ENCODE data around the gene CDH23.
"Not testable (repeated sequence)": the region's sequence is repeated elsewhere in the genome, so short reads cannot be mapped to it uniquely, and the experiment has no call there.

Gene CDH23

DNA sequence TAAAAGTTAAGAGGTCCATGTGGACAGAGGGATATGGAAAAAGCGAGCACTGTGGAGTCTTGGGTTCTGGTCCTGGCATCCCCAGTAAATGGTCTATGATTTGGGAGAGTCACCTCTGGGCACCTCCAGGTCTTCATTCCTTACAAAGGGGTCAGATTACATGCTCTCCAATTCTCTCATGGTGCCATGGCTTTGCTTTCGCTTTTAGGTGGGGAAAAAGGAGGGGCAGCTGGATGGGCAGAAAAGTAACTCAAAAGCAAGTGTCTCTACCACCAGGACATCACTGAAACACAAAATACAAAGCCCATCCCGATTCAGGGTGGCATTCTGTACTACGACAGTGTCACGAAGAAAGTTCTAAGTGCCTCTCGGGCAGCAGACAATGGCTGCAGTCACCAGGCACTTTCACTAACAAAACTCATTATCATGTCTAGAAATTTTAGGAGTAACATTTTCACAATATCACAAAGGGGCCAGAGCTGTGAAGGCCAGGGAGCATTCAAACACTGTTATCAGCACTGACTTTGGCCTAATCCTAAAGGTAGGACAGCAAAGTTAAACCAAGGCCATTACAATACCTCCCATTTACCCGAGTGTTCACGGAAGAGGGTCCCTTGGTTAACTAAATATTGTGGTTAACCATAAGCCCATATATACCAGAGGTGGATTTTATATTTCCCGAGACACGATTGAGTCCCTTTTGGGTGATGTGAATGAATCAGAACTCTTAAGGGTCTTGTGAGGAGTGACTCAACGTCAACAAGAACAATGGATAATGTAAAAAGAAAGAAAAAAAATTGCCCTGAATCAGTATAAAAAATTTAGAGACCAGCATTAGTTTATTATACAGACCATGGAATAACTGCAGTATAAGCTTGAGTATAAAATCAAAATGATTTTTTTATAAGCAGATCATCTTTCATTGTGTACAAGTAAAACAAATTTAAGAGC lies 451.9 kb downstream of the CDH23 start:
- DNase-seq: no peak

DNA sequence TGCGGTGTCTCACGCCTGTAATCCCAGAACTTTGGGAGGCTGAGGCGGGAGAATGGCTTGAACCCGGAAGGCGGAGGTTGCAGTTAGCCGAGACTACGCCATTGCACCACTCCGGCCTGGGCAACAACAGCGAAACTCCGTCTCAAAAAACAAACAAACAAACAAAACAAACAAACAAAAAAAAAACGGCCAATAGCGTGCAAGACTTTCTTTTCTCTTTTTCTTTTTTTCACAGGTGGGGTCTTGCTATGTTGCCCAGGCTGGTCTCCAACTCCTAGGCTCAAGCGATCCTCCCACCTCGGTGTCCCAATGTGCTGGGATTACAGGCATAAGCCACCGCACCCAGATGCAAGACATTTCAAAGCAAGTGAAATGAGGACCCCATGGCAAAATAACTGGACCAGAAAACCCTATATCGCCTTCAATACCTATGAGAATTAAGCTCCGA lies 452.8 kb downstream of the CDH23 start:
- no peak for DNase-seq

DNA sequence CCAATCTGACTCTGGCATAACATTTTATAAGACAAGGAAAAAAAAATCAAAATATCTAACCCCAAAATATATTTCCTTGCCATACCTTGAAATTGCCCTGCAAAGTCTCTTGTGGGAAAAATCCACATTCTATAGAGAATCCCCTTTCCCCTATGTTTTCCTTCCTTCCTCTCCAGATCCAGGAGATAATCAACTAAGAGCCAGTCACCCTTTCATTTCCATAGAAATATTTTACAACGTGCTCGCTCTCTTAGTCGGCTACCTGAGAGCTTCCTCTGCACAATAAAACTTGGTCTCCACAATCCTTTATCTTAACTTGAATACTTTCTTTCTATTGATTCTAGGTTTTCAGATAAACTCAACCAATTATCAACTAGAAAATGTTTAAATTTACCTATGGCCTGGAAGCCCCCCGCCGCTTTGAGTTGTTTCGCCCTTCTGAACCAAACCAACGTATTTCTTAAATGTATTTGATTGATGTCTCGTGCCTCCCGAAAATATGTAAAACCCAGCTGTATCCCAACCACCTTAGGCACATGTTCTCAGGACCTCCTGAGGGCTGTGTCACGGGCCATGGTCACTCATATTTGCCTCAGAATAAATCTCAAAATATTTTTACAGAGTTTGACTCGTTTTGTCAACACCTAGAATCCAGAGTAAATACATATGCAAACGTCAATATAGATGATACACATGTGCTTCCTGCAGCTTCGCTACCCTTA lies 453.5 kb downstream of the CDH23 start:
- DNase-seq: no peak

GRCh38 chr10:71850743-71851464 lies 454.2 kb downstream of the CDH23 start, which contains the start of gene PSAP:
PSAP (minus strand) TSS chr10:71851251; CDS start chr10:71851221, 30 bp downstream.
- peak; percentile 98 for DNase-seq

- not testable (repeated sequence) for DNase-seq
Observed at GRCh38 chr10:71851465-71852095, 454.9 kb downstream of the CDH23 start.

DNA sequence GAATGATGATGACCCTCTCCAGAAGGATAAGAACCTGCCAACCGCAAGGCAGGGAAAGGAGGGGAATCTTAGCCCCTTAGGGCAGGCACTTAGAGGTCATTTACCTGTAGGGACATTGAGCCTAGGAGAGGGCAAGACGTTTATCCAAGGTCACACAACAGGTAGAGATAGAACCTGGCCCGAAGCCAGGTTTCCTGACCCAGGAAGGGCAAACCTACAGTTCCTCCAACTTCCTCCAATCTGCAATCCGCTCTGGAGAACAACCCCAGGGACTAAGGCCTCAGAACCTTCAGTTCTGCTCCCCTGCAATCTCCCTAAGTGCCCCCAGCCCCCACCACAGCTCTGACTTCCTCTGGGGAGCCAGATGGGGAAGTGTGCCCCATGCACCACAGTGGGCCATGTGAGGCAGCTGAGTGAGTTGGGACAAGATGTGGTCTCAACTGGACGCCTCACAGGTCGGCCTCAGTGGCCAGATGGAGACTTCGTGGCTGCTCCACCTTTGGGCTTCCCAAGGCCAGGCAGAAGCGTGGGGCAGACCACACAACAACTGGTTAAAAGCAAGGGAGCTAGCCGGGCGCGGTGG lies 455.7 kb downstream of the CDH23 start:
- no peak for DNase-seq

DNA sequence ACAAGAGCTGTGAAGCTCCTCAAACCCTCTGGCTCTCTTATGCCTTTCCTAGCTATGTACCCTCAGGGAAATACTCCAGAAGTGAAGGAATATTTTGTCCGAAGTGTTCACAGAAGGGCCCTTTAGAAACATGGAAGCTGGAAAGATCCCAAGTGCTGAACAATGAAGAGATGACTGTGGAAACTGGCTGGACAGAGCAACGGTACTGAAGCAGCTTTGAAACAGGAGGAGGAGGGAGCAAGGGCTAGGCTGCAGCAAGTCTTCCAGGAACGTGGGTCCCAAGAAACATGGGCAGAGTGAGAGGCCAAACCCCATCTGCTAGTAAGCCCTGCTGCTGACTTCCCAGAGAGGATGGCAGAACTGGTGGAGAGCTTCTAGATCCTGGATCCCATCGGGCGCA lies 457.3 kb downstream of the CDH23 start:
- DNase-seq: no peak

DNA sequence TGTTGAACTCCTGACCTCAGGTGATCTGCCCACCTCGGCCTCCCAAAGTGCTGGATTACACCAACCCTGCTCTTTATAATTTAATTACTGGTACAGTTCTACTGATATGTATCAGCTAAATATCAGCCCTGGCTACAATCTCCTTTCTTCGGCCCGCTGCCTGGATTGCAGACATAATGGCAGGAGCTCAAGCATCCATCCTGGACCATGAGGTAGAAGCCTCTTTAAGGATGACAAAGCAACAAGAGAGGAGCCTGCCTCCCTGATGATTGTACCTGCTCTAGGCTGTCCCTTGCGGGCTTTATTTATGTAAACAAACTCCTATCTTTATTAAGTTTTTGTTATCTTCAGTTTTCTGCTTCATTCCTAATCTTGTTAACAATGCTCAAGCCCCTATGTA lies 459.9 kb downstream of the CDH23 start:
- DNase-seq: no peak

DNA sequence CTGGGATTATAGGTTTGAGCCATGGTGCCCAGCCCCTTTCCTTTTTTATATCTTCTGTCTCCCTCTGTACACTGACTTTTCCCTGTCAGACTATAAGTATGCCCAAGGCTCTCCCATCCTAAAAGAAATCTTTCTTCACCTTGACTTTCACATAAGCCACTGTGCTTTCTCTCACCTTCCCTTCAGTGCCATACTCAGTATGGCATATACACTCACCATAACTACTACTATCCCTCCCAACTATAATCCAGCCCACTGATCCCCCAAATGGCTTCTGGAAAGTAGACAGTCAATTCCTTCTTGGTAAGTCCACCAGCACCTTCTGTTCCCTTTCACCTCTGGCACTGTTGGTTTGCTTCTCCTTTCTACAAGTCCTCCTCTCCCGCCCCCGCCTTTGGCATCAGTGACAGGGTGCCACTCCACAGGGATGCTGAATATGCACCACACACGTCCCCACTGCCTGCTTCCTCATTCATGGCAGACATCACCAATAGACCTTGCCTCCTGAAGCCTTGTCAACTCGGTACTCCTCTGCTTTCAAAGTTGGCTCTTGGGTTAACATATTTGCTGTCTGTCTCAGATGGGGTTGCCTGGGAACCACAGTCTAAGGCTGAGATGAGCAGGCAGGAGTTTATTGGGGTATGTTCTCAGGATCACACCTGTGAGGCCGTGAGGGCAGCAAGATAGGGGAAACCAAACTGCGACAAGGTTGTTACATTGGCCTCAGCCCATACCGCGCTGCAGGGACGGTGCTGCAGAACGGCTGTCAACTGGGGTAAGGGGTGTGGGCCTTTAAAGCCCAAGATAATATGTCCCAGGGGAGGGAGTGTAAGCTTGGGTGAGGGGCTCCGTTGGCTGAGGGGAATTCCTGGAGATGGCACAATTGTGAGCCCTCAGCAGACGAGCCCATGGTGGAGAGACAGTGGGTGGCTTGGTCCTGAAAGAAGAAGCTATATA lies 461.5 kb downstream of the CDH23 start:
- DNase-seq: no peak

- no peak for DNase-seq
Observed at GRCh38 chr10:71860243-71861029, 463.7 kb downstream of the CDH23 start.

DNA sequence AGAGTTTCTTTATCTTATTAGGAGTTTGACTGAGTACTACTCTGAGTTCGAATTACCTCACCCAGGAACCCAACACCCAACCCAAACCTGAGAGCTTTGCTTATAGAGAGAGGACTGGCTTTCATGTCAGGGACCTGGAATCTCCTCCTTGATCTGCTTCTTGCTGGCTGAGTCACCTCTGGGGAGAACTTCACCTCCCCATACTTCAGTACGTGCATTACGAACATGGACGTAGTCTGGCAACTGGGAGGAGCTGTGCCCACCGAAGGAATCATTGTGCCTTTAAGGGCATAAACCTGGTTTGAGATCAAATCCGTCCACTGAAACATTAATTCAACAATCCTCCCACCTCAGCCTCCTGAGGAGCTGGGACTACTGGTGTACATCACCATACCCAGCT lies 466.5 kb downstream of the CDH23 start:
- DNase-seq: no peak

DNA sequence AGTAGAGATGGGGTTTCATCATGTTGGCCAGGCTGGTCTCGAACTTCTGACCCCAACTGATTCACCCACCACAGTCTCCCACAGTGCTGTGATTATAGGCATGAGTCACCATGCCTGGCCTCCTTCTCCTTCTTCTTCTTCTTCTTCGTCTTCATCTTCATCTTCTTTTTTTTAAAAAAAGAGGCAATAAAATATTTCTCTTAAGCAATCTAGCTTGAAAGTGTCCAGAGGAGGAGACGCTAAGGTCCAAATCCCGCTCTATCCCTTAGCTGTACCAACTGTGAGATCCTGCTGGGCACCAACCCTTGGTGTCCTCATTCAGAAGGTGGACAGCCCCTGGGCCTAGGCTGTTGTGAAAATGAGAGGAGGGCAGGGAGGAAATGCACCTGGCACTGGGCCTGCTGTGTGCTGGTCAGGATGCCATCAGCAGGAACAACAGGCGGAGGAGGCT lies 468.2 kb downstream of the CDH23 start:
- no peak for DNase-seq

All from activated CD4-positive, alpha-beta T cell treated with anti-CD3 and anti-CD28 coated beads for 1 hour (primary cell).